Putamen (tissue), 1 donor: Measurements from ENCODE around the gene GABBR2.

Experiments used
- DNase-seq: peaks from one replicate; pipeline ENCODE4 v3.0.0-alpha.2; 2016; ENCODE audit warnings: low spot score

GABBR2 gene

DNA sequence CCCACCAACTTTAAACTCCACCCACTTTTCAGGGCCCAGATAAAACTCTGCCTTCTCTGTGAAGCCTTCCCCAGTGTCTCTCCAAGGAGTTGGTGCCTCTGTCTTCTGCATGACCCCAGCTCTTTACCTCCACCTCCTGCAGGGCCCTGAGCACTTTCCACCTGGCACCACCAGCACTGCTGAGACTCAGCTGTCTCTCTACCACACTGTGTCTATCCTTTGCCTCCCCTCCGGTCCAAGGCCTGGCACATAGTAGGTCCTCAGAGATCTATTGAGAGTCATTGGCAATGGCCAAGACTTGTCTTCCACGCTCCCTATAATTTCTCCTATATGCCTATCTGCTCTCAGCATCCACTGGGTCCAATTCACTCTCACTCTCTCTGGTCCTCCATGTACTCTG is 12.9 kb upstream of the GABBR2 start:
- DNase-seq: no peak

GRCh38 chr9:98720402-98720801 is 11.7 kb upstream of the GABBR2 start:
- no peak for DNase-seq

- no peak for DNase-seq
These were observed 10.3 kb upstream of the GABBR2 start for GRCh38 chr9:98719055-98719454.

DNA sequence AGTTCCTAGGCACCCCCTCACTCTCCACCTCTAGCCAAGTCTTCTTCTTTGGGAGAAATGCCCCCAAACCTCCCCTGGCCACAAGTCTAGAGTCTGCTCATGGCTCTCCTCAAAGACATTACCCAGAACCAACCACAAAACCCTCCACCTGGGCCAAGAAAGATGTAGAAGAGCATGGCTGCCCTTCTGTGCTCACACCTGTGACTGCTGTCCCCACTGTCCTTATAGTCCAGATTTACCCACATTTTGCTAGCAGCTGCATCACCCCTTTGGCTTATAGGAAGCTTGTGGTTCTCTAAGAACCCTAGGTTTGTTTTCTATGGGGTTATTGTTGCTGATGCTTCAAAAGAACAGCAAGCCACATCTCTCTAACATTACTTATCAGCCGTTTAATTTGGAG is 6.1 kb upstream of the GABBR2 start:
- DNase-seq: no peak

DNA sequence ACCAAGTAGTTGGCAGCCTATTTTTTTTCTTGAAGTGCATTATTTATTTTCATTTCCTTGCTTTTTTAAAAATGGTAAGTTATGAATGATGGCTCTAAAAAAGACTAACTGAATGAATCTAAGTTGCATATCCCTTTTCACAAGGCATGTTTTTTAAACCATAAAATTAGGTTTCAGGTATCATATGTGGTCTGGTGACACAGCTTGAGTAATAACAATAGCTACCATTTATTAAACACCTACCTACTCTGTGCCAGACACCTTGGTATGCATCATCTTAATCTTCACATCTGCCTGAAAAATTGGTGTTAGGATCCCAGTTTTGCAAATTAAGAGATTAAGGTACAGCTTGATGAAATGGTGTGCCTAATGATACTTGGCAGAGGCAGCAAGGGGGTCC is 4.3 kb upstream of the GABBR2 start:
- DNase-seq: no peak

DNA sequence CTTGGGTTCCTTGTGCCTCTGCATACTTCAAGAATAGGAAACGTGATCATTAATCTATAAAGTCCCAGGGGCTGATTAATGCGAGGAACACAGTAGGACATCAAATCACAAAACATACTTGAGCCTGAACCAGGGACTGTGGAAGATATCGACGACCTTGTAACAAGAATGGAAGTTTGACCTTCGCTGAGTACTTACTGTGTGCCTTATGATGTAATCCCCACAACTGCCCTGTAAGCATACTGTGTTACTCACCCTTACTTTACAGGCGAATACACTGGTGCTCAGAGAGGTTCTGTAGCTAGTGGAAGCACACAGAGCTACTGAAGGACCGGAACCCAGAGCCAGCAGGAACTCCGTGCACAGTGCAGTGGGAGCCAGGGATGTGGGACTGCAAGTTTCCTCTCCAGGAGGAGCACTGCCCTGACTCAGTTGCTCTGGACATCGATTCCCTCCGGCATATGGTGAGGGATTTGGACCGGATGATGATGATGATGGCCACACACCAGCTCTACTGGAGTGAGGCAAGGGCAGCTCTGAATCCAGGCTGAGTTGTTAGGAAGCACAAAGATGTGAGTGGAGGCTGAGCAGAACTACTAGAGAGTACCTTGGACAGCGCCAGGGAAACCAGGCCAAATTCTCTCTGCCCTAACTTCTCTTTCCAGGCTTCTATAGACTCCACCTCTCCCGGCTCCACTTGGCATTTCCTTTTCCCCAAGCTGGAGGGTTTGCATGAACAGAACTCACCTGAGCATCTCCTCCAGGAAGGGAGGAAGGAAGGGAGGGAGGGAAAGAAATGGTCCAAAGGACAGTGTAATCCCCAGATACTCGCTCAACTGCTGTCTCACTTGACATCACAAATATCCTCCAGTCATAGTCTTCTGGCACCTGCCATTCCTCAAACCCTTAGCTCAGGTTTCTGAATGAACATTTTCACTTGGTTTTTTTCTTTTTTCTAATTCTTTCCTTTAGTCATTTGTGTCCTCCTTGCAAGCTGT is 1.5 kb upstream of the GABBR2 start:
- no peak for DNase-seq

GRCh38 chr9:98708103-98708932 is 417 bp downstream of the GABBR2 start:
- DNase-seq: no peak

- DNase-seq: peak; percentile 7
These were observed 1.3 kb downstream of the GABBR2 start for GRCh38 chr9:98707166-98708102.

GRCh38 chr9:98706651-98707165 is 2.0 kb downstream of the GABBR2 start:
- DNase-seq: peak; percentile 6

GRCh38 chr9:98702835-98703380 is 5.8 kb downstream of the GABBR2 start:
- DNase-seq: no peak

DNA sequence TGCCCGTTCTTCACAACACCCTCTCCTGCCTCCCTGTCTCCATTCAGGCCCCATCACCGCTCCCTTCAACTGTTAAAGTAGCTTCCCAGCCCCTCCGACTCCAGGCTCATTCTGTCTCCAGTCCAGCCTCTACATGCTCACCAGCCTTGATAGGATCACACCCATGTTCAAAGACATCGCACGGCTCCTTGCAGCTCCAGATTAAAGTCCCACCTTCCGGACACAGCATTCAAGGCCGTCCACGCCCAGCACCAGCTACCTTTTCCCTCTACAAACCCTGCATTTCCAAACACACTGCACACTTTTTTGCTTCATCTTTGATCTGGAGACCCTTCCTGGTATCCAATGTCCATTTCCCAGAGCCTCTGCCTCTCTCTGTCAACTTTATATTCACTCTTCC is 6.4 kb downstream of the GABBR2 start:
- no peak for DNase-seq

DNA sequence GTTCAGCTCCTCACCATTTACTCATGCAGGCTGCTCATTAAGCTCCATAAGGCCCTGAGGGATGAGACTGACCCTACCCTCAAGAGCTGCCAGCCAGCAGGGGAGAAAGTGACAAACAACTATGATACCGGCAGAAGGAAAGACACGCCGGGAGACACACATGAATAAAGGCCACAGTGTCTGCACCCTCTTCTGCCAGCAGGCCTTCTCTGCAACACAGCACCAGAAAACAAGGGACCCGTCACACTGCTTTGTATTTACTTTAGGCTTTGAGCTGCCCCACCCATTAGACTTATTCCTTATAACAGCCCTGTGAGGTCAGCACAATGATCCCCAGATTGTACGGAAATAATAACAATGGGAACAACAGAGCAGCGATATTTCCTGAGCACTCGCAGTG is 7.2 kb downstream of the GABBR2 start:
- DNase-seq: no peak

GRCh38 chr9:98700801-98701200 is 7.9 kb downstream of the GABBR2 start:
- DNase-seq: no peak

DNA sequence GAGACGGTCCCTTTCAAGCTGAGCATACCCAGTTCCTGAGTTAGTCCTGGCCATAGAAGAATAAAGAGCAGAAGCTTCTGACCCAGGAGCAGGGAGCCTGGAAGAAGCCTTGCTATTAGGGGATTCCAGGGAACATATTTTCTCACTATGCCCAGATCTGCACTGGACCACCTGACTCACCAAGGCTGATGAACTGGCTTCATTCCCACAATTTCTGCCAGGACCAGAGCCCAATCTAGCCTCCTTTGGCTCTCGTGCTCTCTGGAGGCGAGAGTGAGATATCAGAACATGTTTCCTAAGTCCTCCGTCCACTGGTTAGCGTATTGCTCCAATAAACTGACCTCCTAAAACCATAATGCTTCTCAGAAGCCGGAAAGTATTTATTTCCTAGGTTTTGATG is 9.9 kb downstream of the GABBR2 start:
- no peak for DNase-seq

DNA sequence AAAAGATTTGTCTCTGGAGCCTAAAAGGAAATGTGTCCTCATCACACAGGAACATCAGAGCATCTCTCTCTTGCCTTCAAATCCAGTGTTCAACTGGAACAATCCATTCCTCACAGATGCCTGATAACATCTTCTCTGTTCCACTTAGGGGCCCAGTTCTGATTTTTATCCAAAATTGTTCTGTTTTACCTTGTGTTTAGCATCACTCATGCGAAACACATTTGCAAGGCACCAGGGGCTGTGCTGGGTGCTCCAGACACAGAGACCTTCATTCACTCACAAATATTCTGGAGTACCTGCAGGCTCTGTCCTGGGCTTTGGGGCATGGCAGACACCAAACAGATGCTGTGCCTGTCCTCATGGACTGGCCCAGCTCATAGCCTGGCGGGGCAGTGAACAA is 13.8 kb downstream of the GABBR2 start:
- no peak for DNase-seq

DNA sequence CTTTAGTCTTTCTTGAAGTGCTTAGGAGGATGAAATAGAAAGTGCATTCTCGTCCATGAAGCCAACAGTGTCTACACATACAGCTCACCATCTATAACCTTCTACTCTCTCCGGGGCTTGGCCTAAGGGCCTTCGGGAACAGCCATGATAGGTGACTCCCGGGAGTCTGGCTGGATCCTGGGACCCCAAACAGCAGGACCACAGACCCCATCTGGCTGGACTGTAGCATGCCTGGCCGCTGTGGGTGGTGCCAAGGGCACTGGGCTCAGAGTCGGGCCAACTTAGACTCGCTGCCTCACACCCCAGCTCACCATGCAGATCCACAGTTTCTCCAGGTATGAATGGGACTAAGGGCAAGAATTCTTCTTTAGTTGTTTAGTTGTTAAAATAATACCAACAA is 16.3 kb downstream of the GABBR2 start:
- DNase-seq: no peak

DNA sequence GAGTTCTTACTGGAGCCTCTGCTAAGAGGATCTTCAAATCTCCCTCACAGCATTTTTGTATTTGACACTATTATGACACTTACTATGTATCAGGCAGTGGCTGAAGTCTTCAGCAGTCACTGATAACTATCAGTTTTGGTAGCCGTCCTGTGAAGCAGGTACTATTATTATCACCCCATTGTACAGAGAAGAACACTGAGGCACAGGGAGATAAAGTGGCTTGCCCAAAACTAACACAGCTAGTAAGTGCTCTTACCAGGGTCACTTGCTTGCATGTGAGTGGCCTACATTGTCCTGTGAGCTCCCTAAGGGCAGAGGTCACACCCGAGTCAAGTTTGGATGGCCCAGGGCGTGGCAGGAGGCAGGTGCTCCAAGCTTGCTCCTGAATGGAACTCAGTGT is 16.8 kb downstream of the GABBR2 start:
- DNase-seq: no peak

DNA sequence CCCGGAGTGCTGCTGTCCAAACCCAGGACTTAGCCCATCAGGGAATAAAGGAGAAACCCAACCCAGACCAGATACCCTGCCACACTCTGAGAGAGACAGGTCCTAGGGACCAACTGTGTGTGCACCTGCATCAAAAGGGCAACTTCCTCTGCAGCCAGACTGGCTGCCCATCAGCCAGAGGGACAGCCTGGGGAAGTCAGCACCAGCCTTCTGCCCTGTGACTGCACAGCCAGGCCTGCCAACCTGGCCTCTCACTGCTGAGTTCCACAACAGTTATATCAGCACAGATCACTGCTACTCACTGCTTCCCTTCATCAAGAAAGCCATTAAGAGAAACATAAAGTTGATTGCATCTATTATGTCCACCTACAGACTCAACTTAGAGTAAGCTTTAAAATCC is 18.0 kb downstream of the GABBR2 start:
- no peak for DNase-seq

- DNase-seq: no peak
These were observed 19.8 kb downstream of the GABBR2 start for GRCh38 chr9:98688710-98689495.

DNA sequence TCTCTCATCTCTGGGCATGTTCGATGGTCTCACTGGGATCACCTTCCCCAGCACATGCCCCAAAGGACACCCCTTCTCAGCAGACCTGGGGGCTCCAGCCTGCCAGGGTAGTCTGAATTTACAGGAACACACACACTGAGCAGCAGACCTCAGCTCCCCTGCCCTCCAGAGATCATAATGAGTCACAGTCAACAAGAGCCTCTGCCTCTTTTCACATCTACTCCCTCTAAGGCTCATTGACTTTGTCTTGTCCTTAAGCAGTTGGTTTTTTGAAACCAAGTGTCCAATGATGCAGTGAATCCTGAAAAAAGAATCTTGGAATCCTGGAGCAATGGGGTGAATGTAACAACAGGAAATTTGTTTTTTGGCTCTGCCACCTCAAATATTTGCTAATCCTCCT is 20.8 kb downstream of the GABBR2 start:
- no peak for DNase-seq
